Neural cell (in vitro differentiated cells): ENCODE measurements around the gene CCDC149. TPM values are rescaled to one million over a fixed set of nuclear protein-coding genes. Genes with fewer than 3 reads are reported as not detected.

Source experiments
- H2AFZ ChIP-seq: fragments of 200-600, 300-800 bp; sonication (generic), shearing (Covaris generic); 2 replicates; pipeline ENCODE4 v1.6.0; 2014; ENCODE audit warnings: low read depth, mild to moderate bottlenecking, antibody characterized with exemption, low read length, moderate library complexity
- H3F3A ChIP-seq: fragments of 200-600 bp; shearing (Covaris generic); 2 replicates; pipeline ENCODE4 v1.6.1; 2016; ENCODE audit warnings: mild to moderate bottlenecking, moderate library complexity, mixed read lengths, antibody characterized with exemption, low read length; ENCODE audit not compliant: insufficient read depth, poor library complexity, severe bottlenecking
- H3K27ac ChIP-seq: fragments of 200-600, 300-800 bp; sonication (generic), shearing (Covaris generic); 2 replicates; pipeline ENCODE4 v1.5.1; 2014; ENCODE audit warnings: mild to moderate bottlenecking, low read length, moderate library complexity
- H3K27me3 ChIP-seq: fragments of 300-800, 200-600 bp; sonication (generic), shearing (Covaris generic); 2 replicates; pipeline ENCODE4 v1.6.0; 2014; ENCODE audit warnings: mild to moderate bottlenecking, low read depth, low read length, moderate library complexity; ENCODE audit not compliant: insufficient read depth
- H3K36me3 ChIP-seq: fragments of 300-800, 200-600 bp; sonication (generic), shearing (Covaris generic); 2 replicates; pipeline ENCODE4 v1.5.1; 2014; ENCODE audit warnings: mild to moderate bottlenecking, antibody characterized with exemption, low read length, moderate library complexity; ENCODE audit not compliant: insufficient read depth
- H3K4me2 ChIP-seq: fragments of 300-800, 200-600 bp; sonication (generic), shearing (Covaris generic); 2 replicates; pipeline ENCODE4 v1.6.0; 2014; ENCODE audit warnings: mild to moderate bottlenecking, low read length
- H3K4me3 ChIP-seq: fragments of 300-800, 200-600 bp; sonication (generic), shearing (Covaris generic); 2 replicates; pipeline ENCODE4 v1.5.1; 2014; ENCODE audit warnings: mild to moderate bottlenecking, low read length, moderate library complexity
- H3K79me2 ChIP-seq: fragments of 200-600 bp; shearing (Covaris generic); replicated peaks from 2 replicates; pipeline ENCODE4 v1.6.0; 2014; ENCODE audit warnings: mild to moderate bottlenecking, low read length, moderate library complexity; ENCODE audit not compliant: insufficient read depth
- H3K9ac ChIP-seq: fragments of 300-800, 200-600 bp; sonication (generic), shearing (Covaris generic); 2 replicates; pipeline ENCODE4 v1.6.1; 2016; ENCODE audit warnings: mild to moderate bottlenecking, low read length, mixed read lengths
- H3K9me2 ChIP-seq: fragments of 200-600 bp; shearing (Covaris generic); 2 replicates; pipeline ENCODE4 v1.6.1; 2016; ENCODE audit warnings: mild to moderate bottlenecking, low read length, mixed read lengths; ENCODE audit not compliant: insufficient read depth
- H3K9me3 ChIP-seq: fragments of 200-600, 300-800 bp; sonication (generic), shearing (Covaris generic); 2 replicates; pipeline ENCODE4 v1.6.1; 2016; ENCODE audit warnings: mild to moderate bottlenecking, mixed run types, low read length, moderate library complexity, mixed read lengths
- H4K20me1 ChIP-seq: fragments of 200-600 bp; shearing (Covaris generic); 2 replicates; pipeline ENCODE4 v1.6.1; 2016; ENCODE audit warnings: mild to moderate bottlenecking, mixed run types; ENCODE audit not compliant: insufficient read depth
- EP300 ChIP-seq: fragments of 450-650 bp; conservative IDR thresholded peaks from 2 replicates; pipeline ENCODE4 v1.6.1; 2014; ENCODE audit warnings: antibody characterized with exemption, mild to moderate bottlenecking, moderate library complexity; ENCODE audit not compliant: poor library complexity, severe bottlenecking
- EZH2 ChIP-seq: fragments of 200-600, 300-800 bp; shearing (Covaris generic), sonication (generic); IDR thresholded peaks from 2 replicates; pipeline ENCODE4 v1.6.1; 2014; ENCODE audit warnings: antibody characterized with exemption, low read length, borderline replicate concordance, mild to moderate bottlenecking; ENCODE audit not compliant: insufficient read depth, poor library complexity, severe bottlenecking
- MXI1 ChIP-seq: fragments of 450-650 bp; conservative IDR thresholded peaks from 2 replicates; pipeline ENCODE4 v1.6.1; 2014; ENCODE audit warnings: antibody characterized with exemption, mild to moderate bottlenecking; ENCODE audit not compliant: poor library complexity, severe bottlenecking
- POLR2AphosphoS5 ChIP-seq: IDR thresholded peaks from 2 replicates; pipeline ENCODE4 v1.6.1; 2012
- RAD21 ChIP-seq: fragments of 450-650 bp; conservative IDR thresholded peaks from 2 replicates; pipeline ENCODE4 v1.6.1; 2014; ENCODE audit warnings: antibody characterized with exemption, mild to moderate bottlenecking, moderate library complexity
- SMC3 ChIP-seq: fragments of 450-650 bp; conservative IDR thresholded peaks from 2 replicates; pipeline ENCODE4 v1.6.1; 2014; ENCODE audit warnings: antibody characterized with exemption, mild to moderate bottlenecking, moderate library complexity; ENCODE audit not compliant: poor library complexity
- TAF1 ChIP-seq: IDR thresholded peaks from 2 replicates; pipeline ENCODE4 v1.6.1; 2012; ENCODE audit warnings: low read depth
- polyA plus RNA-seq: library from polyadenylated mRNA; depleted of rRNA; stranded (reverse); fragments of >200 nt; gene quantifications from 2 replicates; pipeline ENCODE4 v1.2.3, GENCODE V29; 2014
- TF ChIP-seq, protein P1 (sequence below): IDR thresholded peaks from 2 replicates; pipeline ENCODE4 v1.6.1; 2012; ENCODE audit warnings: borderline replicate concordance
- TF ChIP-seq, protein P2 (sequence below): fragments of 450-650 bp; IDR thresholded peaks from 2 replicates; pipeline ENCODE4 v1.5.1; 2014; ENCODE audit warnings: antibody characterized with exemption, mild to moderate bottlenecking, moderate library complexity; ENCODE audit not compliant: poor library complexity, severe bottlenecking

The CCDC149 gene
- polyA plus RNA-seq, 1 donor from 2014 or later, result 6.6 TPM

DNA sequence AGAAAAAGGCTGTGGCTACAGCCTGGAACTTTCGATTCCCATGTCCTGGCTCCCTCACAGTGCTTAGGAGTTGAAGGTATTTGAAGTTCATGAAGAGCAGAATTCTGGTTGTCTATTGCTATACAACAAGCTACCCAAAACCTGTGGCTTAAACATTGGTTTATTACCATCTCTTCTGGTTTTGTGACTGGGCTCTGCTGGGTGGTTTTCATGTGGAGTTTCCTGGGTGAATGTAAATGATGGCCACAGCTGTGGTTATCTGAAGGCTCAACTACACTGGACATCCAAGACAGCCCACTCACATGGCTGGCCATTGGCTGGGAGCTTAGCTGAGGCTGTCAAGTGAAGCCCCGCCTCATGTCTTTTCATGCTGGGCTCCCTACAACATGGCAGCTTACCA, 7.2 kb upstream of the CCDC149 start:
- H4K20me1 ChIP-seq, result no peaks in the 10 kb centered on the region
- no peaks in the 10 kb centered on the region for H3F3A ChIP-seq
- peaks cover 3% of the 10 kb centered on the region for H3K9me3 ChIP-seq
- no peak overlapping the region for H3K27ac ChIP-seq
- H2AFZ ChIP-seq, result no peak overlapping the region
- H3K4me2 ChIP-seq, result no peak overlapping the region
- TF ChIP-seq TAF1, result no peak
- H3K9me2 ChIP-seq, result no peaks in the 10 kb centered on the region
- no peaks in the 10 kb centered on the region for H3K79me2 ChIP-seq
- no peak overlapping the region for H3K9ac ChIP-seq
- no peaks in the 10 kb centered on the region for H3K36me3 ChIP-seq
- H3K4me3 ChIP-seq, result no peak overlapping the region
- H3K27me3 ChIP-seq, result no peaks in the 10 kb centered on the region

- H3K9me3 ChIP-seq, result peaks cover 3% of the 10 kb centered on the region
- H3K9ac ChIP-seq, result no peak overlapping the region
- H3F3A ChIP-seq, result no peaks in the 10 kb centered on the region
- no peaks in the 10 kb centered on the region for H3K79me2 ChIP-seq
- no peak overlapping the region for H2AFZ ChIP-seq
- H3K27me3 ChIP-seq, result no peaks in the 10 kb centered on the region
- H3K4me2 ChIP-seq, result no peak overlapping the region
- no peak overlapping the region for H3K27ac ChIP-seq
- TF ChIP-seq, protein P1, sequence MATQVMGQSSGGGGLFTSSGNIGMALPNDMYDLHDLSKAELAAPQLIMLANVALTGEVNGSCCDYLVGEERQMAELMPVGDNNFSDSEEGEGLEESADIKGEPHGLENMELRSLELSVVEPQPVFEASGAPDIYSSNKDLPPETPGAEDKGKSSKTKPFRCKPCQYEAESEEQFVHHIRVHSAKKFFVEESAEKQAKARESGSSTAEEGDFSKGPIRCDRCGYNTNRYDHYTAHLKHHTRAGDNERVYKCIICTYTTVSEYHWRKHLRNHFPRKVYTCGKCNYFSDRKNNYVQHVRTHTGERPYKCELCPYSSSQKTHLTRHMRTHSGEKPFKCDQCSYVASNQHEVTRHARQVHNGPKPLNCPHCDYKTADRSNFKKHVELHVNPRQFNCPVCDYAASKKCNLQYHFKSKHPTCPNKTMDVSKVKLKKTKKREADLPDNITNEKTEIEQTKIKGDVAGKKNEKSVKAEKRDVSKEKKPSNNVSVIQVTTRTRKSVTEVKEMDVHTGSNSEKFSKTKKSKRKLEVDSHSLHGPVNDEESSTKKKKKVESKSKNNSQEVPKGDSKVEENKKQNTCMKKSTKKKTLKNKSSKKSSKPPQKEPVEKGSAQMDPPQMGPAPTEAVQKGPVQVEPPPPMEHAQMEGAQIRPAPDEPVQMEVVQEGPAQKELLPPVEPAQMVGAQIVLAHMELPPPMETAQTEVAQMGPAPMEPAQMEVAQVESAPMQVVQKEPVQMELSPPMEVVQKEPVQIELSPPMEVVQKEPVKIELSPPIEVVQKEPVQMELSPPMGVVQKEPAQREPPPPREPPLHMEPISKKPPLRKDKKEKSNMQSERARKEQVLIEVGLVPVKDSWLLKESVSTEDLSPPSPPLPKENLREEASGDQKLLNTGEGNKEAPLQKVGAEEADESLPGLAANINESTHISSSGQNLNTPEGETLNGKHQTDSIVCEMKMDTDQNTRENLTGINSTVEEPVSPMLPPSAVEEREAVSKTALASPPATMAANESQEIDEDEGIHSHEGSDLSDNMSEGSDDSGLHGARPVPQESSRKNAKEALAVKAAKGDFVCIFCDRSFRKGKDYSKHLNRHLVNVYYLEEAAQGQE, result no peak
- TF ChIP-seq MXI1 (no peak), SMC3 (no peak), EP300 (no peak), EZH2 (no peak), POLR2AphosphoS5 (no peak), RAD21 (no peak), TAF1 (no peak)
- TF ChIP-seq, protein P2, sequence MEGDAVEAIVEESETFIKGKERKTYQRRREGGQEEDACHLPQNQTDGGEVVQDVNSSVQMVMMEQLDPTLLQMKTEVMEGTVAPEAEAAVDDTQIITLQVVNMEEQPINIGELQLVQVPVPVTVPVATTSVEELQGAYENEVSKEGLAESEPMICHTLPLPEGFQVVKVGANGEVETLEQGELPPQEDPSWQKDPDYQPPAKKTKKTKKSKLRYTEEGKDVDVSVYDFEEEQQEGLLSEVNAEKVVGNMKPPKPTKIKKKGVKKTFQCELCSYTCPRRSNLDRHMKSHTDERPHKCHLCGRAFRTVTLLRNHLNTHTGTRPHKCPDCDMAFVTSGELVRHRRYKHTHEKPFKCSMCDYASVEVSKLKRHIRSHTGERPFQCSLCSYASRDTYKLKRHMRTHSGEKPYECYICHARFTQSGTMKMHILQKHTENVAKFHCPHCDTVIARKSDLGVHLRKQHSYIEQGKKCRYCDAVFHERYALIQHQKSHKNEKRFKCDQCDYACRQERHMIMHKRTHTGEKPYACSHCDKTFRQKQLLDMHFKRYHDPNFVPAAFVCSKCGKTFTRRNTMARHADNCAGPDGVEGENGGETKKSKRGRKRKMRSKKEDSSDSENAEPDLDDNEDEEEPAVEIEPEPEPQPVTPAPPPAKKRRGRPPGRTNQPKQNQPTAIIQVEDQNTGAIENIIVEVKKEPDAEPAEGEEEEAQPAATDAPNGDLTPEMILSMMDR, result no peak
- H3K4me3 ChIP-seq, result no peak overlapping the region
- no peaks in the 10 kb centered on the region for H4K20me1 ChIP-seq
- no peaks in the 10 kb centered on the region for H3K9me2 ChIP-seq
- no peaks in the 10 kb centered on the region for H3K36me3 ChIP-seq
Observed at GRCh38 chr4:24917076-24917856, 4.4 kb upstream of the CCDC149 start.
